Neutrophil (primary cell): ENCODE measurements around the gene SEC22C.

Experiments
- H3K27ac ChIP-seq: fragments of 200-600 bp; sonication (generic); 2 replicates; pipeline ENCODE4 v1.5.1; 2016; ENCODE audit warnings: mild to moderate bottlenecking, moderate library complexity
- H3K27me3 ChIP-seq: fragments of 200-600 bp; sonication (generic); 2 replicates; pipeline ENCODE4 v1.6.0; 2016; ENCODE audit warnings: mild to moderate bottlenecking
- H3K36me3 ChIP-seq: fragments of 200-600 bp; sonication (generic); 2 replicates; pipeline ENCODE4 v1.5.1; 2017
- H3K4me1 ChIP-seq, 2 experiments: fragments of 200-600 bp in 1 of 2; sonication (generic) in 1 of 2; 1 replicate in 1 of 2; 2 replicates in 1 of 2; pipeline versions ENCODE4 v1.5.1 to v1.6.1; 2013 to 2016; ENCODE audit warnings: low read depth in 1 of 2, low read length in 1 of 2, mild to moderate bottlenecking in 1 of 2, moderate library complexity in 1 of 2; ENCODE audit not compliant: control insufficient read depth in 1 of 2, insufficient read depth in 1 of 2
- H3K4me3 ChIP-seq, 2 experiments: fragments of 200-600 bp in 1 of 2; sonication (generic) in 1 of 2; 1 replicate in 1 of 2; 2 replicates in 1 of 2; pipeline ENCODE4 v1.5.1; 2013 to 2016; ENCODE audit warnings: low read depth in 1 of 2, low read length in 1 of 2, mild to moderate bottlenecking in 1 of 2, moderate library complexity in 1 of 2
- H3K9me3 ChIP-seq: fragments of 200-600 bp; sonication (generic); 2 replicates; pipeline ENCODE4 v1.5.1; 2016
- CTCF ChIP-seq: fragments of 200-600 bp; sonication (generic); IDR thresholded peaks from 2 replicates; pipeline ENCODE4 v1.5.1; 2016; ENCODE audit warnings: antibody characterized with exemption

Gene SEC22C

GRCh38 chr3:42509111-42509510, 72.7 kb downstream of the SEC22C start:
- Histone ChIP-seq H3K36me3 (no peaks in the 10 kb centered on the region), H3K27ac (no peak overlapping the region), H3K9me3 (no peaks in the 10 kb centered on the region), H3K4me3 (no peak overlapping the region), H3K27me3 (peaks cover 30% of the 10 kb centered on the region), H3K4me1 (peaks cover 0 to 3% of the 10 kb centered on the region in 2 experiments)
- TF ChIP-seq CTCF, result no peak

DNA sequence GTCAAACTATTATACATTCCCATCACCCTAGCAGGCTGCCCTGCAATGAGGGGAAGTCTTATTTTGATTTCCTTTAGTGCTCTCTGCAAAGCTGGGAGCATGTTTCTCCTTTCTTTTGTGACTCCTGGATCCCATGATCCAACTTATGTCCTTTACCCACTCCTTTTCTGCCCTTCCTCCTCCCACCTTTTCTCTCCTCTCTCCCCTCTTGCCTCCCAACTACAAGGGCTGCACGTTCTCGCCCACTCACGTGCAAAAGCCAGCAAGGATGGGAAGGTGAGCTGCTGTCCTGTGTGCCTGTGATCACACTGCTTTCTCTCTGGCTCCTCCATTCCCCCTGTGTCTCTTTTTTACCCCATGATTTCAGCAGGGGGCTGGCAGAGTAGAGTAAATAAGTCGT, 73.2 kb downstream of the SEC22C start:
- no peak overlapping the region for H3K4me3 ChIP-seq
- peaks cover 36% of the 10 kb centered on the region for H3K27me3 ChIP-seq
- no peak overlapping the region for H3K27ac ChIP-seq
- H3K9me3 ChIP-seq, result no peaks in the 10 kb centered on the region
- no peak for TF ChIP-seq CTCF
- peaks cover 0 to 3% of the 10 kb centered on the region in 2 experiments for H3K4me1 ChIP-seq
- H3K36me3 ChIP-seq, result no peaks in the 10 kb centered on the region

DNA sequence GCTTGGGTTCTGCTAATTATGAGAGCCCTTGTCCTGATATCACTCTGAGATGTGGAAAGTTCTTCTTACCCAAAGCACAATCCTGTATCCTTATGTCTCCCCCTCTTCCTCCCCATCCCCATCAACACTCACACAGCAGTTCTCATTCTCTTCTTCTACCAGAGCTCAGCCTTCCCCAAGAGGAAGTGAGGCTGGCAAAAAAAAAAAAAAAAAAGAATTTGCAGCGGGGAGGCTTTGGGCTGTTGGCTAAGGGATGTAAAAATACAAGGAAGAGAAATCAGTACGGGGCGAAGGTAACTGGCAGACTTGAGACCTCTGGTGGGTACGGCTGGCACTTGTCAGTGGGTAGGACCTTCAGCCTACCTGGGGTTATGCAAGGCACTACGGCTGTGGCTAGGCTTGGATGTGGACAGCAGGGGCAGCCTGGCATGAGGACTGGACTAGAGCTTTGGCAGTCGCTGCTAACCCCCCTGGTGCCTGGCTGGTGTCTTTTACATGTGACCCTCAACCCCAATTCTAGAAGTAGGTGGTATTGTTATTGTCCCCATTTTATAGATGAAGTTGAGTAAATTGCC, 73.9 kb downstream of the SEC22C start:
- Histone ChIP-seq H3K36me3 (no peaks in the 10 kb centered on the region), H3K27ac (no peak overlapping the region), H3K4me1 (peaks cover 3 to 8% of the 10 kb centered on the region in 2 experiments), H3K27me3 (peaks cover 43% of the 10 kb centered on the region), H3K9me3 (no peaks in the 10 kb centered on the region), H3K4me3 (no peak overlapping the region)
- TF ChIP-seq CTCF, result no peak

- Histone ChIP-seq H3K27ac (no peak overlapping the region), H3K4me1 (peaks cover 9 to 11% of the 10 kb centered on the region in 2 experiments), H3K27me3 (peaks cover 49% of the 10 kb centered on the region), H3K9me3 (no peaks in the 10 kb centered on the region), H3K36me3 (no peaks in the 10 kb centered on the region), H3K4me3 (no peak overlapping the region)
- no peak for TF ChIP-seq CTCF
These were observed 74.5 kb downstream of the SEC22C start for GRCh38 chr3:42507252-42507651.

DNA sequence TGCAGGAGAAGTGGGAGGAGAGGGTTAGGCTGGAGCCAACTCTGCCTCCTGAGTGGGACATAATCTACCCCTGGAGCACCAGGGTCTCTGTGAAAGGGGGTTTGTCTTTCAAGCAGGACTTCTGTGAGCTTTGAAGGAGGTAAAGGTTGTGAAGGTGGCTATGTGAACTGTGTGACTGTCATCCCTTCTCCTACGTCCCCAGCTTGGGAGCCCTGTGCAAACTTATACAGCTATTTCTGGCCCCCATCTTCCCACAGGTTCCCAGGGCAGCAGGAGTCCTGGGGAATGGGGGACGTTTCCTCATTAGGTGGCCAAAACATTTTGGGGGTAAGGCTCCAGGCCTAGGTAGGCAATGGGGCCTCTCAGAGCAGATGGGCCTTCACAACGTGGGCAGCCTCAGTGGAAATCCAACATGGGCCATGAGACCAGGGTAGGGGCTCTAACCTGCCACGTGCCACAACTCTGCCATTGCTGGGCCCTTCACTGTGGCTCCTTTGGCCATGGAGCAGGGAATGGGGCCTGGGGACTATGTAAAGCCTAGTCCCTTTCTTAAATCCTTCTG, 75.8 kb downstream of the SEC22C start:
- Histone ChIP-seq H3K4me3 (no peak overlapping the region), H3K4me1 (peaks cover 20 to 21% of the 10 kb centered on the region in 2 experiments), H3K27ac (no peak overlapping the region), H3K27me3 (peaks cover 62% of the 10 kb centered on the region), H3K36me3 (no peaks in the 10 kb centered on the region), H3K9me3 (no peaks in the 10 kb centered on the region)
- no peak for TF ChIP-seq CTCF
